GM19467 (cell line): ENCODE results near the gene MIEN1.
"Not testable (repeated sequence)": the region's sequence is repeated elsewhere in the genome, so short reads cannot be mapped to it uniquely, and the experiment has no call there.

Experiments used
- ATAC-seq: cut with Tn5 transposase; IDR thresholded peaks from one replicate; pipeline ENCODE4 v1.9.1; 2021; ENCODE audit warnings: mild to moderate bottlenecking, moderate library complexity; ENCODE audit not compliant: unreplicated experiment

The MIEN1 gene

GRCh38 chr17:39719563-39720355, 10.6 kb downstream of the MIEN1 start:
- ATAC-seq: no peak

DNA sequence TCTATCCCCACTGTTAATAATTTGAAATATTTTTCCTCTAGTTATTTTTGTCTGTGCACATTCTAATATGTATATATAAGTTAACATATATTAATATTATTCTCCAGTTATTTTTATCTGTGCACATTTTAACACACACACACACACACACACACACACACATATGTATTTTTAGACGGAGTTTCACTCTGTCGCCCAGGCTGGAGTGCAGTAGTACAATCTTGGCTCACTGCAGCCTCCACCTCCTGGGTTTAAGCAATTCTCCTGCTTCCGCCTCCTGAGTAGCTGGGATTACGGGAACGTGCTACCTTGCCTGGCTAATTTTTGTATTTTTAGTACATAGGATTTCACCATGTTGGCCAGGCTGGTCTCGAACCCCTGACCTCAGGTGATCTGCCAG, 12.7 kb downstream of the MIEN1 start:
- ATAC-seq: no peak

DNA sequence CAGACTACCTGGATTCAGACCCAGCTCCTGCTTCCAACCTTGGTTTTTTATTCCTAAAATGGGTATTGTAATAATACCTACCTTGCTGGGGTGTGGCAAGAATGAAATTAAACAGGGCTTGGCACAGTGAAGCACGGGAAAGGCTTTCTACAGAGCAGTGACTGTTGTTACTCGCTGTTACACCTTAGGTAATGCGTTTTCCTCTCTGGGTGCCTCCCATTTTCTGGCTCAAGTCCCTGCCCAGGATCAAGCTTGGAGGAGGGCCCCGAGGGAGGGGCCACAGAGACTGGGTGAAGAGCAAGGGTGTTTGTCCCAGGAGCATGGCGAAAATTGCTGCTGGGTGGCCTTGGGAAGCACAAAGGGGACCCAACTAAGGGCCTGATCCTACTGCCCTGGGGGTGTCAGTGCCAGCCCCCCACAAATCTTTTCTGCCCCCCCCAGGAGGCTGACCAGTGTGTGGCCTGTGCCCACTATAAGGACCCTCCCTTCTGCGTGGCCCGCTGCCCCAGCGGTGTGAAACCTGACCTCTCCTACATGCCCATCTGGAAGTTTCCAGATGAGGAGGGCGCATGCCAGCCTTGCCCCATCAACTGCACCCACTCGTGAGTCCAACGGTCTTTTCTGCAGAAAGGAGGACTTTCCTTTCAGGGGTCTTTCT, 13.3 kb downstream of the MIEN1 start:
- no peak for ATAC-seq

DNA sequence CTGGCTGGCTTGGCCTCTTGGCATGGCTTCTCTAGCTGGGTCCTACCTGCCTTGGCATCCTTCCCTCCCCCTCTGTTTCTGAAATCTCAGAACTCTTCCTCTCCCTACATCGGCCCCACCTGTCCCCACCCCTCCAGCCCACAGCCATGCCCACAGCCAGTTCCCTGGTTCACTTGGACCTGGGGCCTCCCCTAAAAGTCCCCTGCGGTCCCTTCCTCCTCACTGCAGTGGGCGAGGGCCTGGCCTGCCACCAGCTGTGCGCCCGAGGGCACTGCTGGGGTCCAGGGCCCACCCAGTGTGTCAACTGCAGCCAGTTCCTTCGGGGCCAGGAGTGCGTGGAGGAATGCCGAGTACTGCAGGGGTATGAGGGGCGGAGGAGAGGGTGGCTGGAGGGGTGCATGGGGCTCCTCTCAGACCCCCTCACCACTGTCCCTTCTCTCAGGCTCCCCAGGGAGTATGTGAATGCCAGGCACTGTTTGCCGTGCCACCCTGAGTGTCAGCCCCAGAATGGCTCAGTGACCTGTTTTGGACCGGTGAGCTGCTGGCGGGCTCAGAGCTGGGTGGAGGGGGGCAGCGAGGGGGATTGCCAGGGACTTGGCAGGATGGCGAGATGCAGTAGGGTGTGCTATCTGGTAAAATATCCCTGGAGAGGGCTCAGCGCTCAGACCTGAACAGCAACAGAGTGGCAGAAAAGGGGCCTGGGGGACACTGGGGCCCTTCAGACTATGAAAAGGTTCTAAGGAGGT, 14.1 kb downstream of the MIEN1 start:
- no peak for ATAC-seq

DNA sequence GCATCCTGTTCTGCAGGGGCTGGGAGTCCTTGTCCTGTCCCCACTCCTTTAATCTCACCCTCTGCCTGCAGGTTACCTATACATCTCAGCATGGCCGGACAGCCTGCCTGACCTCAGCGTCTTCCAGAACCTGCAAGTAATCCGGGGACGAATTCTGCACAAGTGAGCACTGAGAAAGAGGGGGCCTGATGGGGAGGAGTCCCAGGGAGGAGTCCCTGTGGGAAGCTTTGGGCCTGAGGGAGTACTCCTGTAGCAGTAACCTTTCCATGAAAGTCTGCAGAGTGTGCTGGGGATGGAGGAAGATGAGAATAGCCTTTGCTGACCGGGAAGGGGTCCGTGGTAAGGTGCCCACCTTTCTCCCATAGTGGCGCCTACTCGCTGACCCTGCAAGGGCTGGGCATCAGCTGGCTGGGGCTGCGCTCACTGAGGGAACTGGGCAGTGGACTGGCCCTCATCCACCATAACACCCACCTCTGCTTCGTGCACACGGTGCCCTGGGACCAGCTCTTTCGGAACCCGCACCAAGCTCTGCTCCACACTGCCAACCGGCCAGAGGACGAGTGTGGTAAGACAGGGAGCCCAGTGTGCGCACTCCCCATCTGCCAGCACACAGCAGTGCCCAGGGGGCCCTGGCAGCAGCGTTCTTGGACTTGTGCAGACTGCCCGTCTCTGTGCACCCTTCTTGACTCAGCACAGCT, 14.8 kb downstream of the MIEN1 start:
- no peak for ATAC-seq

GRCh38 chr17:39714234-39714633, 16.1 kb downstream of the MIEN1 start:
- no peak for ATAC-seq

GRCh38 chr17:39711851-39712250, 18.5 kb downstream of the MIEN1 start:
- ATAC-seq: no peak

- not testable (repeated sequence) for ATAC-seq
Measured at GRCh38 chr17:39711071-39711470, 19.3 kb downstream of the MIEN1 start.

DNA sequence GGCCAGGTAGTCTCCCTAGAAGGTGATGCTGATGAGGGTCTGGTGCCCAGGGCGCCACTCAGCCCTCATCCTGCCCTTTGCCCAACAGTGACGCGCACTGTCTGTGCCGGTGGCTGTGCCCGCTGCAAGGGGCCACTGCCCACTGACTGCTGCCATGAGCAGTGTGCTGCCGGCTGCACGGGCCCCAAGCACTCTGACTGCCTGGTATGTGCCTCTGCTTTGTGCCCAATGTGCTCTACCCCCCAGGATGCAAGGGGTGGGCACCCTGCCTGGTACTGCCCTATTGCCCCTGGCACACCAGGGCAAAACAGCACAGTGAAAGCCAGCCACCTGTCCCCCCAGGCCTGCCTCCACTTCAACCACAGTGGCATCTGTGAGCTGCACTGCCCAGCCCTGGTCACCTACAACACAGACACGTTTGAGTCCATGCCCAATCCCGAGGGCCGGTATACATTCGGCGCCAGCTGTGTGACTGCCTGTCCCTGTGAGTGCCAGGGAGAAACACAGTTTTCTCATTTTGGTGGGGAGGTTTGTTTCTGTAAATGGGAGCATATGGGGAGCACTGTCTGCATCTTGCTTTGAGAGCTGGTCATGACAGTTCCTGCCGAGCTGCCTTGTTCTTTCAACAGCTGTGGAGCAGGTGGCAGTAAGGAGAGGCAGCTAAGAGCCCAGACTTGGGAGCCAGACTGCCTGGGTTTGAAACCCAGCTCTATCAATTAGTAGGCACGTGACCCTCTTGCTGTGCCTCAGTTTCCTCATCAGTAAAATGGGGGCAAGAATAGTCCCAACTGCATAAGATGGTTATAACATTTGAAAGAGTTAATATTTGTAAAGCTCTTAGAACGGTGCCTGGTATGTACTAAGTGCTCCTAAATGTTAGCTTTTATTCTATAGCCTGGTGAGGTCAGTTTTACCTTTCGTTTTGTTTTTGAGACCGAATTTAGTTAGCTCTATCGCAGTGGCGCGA, 20.1 kb downstream of the MIEN1 start:
- no peak for ATAC-seq

GRCh38 chr17:39709319-39709997, 20.9 kb downstream of the MIEN1 start:
- no peak for ATAC-seq

GRCh38 chr17:39706921-39707337, 23.4 kb downstream of the MIEN1 start:
- ATAC-seq: no peak

DNA sequence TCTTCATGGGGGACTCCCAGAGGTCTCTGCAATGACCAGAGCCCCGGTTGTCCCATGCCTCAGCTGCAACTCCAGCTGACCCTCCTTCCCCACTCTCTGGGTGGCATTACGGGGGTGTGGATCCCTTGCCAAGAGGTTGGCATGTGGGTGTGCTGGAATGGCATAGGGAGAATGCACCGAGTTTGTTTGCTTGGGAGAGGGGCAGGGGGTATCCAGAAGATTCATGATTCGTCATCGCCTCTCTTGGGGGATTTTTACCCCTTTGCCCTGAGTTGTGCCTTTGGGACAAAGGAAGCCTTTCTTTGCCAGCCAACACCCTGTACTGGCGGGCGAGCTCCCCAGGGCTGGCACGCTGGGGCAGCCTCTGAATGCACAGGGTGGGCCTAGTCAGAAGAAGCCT, 23.9 kb downstream of the MIEN1 start:
- ATAC-seq: no peak

DNA sequence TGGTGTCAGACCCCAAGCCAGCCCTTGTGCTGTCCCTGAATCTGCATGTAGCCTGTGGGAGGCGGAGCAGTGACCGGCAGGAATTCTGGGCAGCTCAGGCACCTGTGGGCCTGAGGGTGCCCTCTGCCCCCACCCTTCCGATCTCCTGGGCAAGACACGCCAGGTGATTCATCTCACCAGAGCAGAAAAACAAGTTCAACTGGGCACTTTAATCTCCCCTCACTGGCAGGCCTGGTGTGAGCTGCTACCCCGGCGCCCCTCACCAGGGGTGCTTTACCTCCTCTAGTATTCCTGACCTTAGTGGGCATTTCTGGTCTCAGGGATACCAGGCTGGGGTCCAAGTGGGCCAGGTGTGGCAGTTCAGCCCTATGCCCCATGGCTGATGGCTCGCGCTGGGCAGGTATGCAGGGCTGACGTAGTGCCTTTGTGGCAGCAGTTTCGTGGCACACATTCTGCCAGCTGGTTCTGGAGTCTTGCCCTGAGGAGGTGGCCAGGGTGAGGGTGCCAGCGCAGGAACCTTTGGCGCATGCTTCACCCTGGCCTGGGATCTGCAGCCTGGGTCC, 24.5 kb downstream of the MIEN1 start:
- no peak for ATAC-seq

DNA sequence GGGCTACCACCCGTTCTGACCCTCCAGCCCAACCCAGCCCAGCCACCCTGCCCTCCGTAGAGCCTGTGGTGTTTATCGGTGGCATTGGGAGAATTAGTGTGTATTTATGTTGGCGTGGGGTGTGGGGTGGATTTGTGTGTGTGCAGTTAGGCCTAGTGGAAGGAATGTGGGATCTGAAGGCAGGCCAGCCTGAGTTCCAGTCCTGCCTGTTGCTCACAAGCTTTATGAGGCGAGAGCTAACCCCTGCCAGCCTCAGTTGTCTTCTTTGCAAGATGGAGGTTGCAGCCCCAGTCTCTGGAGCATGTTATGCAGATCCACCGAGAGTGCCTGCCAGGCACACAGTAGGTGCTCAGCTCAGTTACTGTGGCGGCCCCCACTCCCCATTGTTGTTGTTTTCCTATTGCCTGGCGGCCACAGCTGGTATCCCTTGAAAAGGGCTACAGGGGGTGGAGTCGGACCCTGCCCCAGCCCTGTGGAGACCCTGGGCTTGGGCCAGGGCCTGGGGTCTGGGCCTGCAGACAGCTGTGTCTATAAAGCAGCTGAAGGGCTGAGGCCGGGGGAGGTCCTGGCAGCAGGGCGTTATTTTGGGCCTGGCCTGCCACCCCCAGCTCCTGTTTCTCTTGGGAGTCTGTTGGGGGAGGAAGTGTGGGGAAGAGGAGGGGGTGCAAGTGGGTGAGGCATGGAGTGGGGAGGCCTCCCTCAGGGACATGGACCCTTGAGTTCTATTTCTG, 25.3 kb downstream of the MIEN1 start:
- no peak for ATAC-seq

DNA sequence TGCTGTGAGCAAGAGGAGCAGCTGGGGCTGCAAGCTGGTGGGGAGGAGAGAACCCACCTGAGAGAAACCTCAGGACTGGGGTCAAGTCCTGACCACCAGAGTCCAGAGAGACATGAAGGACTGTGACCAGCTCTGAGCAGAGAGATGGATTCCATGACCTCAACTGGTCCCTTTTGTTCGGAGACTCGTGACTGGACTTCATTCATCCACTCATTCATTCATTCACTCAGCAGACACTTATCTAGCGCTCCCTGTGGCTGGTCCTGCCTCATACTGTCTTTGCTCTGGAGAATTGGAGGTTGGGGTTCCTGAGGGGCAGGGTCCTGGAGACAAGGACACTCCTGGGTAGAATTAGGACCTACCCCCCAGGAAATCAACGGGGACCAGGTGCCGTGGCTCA, 26.4 kb downstream of the MIEN1 start:
- no peak for ATAC-seq

- ATAC-seq: no peak
Measured at GRCh38 chr17:39702901-39703893, 27.1 kb downstream of the MIEN1 start.

- ATAC-seq: no peak
Measured at GRCh38 chr17:39701784-39702422, 28.4 kb downstream of the MIEN1 start.
